Fibroblast of lung (primary cell): ENCODE measurements around the gene RAB25.

Source experiments
- CTCF ChIP-seq, 2 donors: IDR thresholded peaks in 1 of 2; conservative IDR thresholded peaks in 1 of 2; 1 replicate in 1 of 2; 2 replicates in 1 of 2; pipeline ENCODE4 v1.5.1; 2011 to 2012; ENCODE audit warnings: low read length in 2 of 2, control low read depth in 1 of 2, inconsistent platforms in 1 of 2, low read depth in 1 of 2, mild to moderate bottlenecking in 1 of 2
- EZH2 ChIP-seq: IDR thresholded peaks from 2 replicates; pipeline ENCODE4 v1.5.1; 2012; ENCODE audit warnings: low read length, control low read depth, mild to moderate bottlenecking; ENCODE audit errors: missing control alignments

- TF ChIP-seq CTCF (conservative IDR thresholded peaks at IDR 0.05 in 1 of 2, IDR thresholded peaks at IDR 0.05 in 1 of 2; ENCODE audit: low read depth in 1 of 2, low read length in 2 of 2), result no peak
- TF ChIP-seq EZH2, result no peak
Observed at GRCh38 chr1:156079762-156080161, 18.8 kb downstream of the RAB25 start.
